Endothelial cell of umbilical vein (primary cell): ENCODE data around the gene METTL15. TPM values are rescaled to one million over a fixed set of nuclear protein-coding genes. Genes with fewer than 3 reads are reported as not detected.

ENCODE experiments used
- BruUV-seq: library from RNA; stranded (reverse); fragments of 400-500 nt; replicated peaks from 2 replicates; lab custom pipeline; 2021; lab: Mats Ljungman, UMichigan
- CTCF ChIA-PET: fragments of 300-600, 350-600 bp; sonication (Branson Sonifier 250); formaldehyde crosslinking; loops from one replicate; lab custom pipeline; 2021; ENCODE audit warnings: antibody characterized with exemption, inconsistent platforms; lab: Charles Lee
- POLR2A ChIA-PET: fragments of 300-600, 350-600 bp; sonication (Branson Sonifier 250); formaldehyde crosslinking; loops from one replicate; lab custom pipeline; 2021; ENCODE audit warnings: antibody characterized with exemption, inconsistent platforms; lab: Charles Lee
- DNase-seq: peaks from one replicate; pipeline ENCODE4 v3.0.0-alpha.2; 2011; ENCODE audit warnings: low read depth, low spot score
- FAIRE-seq: peaks from 2 replicates; lab custom pipeline; 2011; peaks lifted over from hg19 to GRCh38; lab: Jason Lieb, UNC
- H2AFZ ChIP-seq: 2 replicates; pipeline ENCODE4 v1.6.0; 2012; ENCODE audit warnings: low read depth, low read length, control low read depth, inconsistent platforms
- H3K27ac ChIP-seq: 2 replicates; pipeline ENCODE4 v1.5.1; 2011; ENCODE audit warnings: low read depth, mild to moderate bottlenecking, control low read depth, low read length, moderate library complexity; ENCODE audit not compliant: insufficient read depth
- H3K27me3 ChIP-seq, 2 experiments: 2 replicates each; pipeline versions ENCODE4 v1.6.0 to v1.6.1; 2011; ENCODE audit warnings: low read length in 2 of 2, mixed read lengths in 1 of 2; ENCODE audit not compliant: control insufficient read depth in 2 of 2, insufficient read depth in 2 of 2
- H3K36me3 ChIP-seq, 2 experiments: 2 replicates in 1 of 2; 3 replicates in 1 of 2; pipeline ENCODE4 v1.5.1; 2011; ENCODE audit warnings: low read length in 2 of 2, mild to moderate bottlenecking in 1 of 2, moderate library complexity in 1 of 2; ENCODE audit not compliant: control insufficient read depth in 2 of 2, insufficient read depth in 2 of 2; ENCODE audit errors: extremely low read depth in 1 of 2
- H3K4me1 ChIP-seq: 3 replicates; pipeline ENCODE4 v1.5.1; 2011; ENCODE audit warnings: mild to moderate bottlenecking, low read length; ENCODE audit not compliant: control insufficient read depth, insufficient read depth; ENCODE audit errors: extremely low read depth
- H3K4me2 ChIP-seq: 2 replicates; pipeline ENCODE4 v1.6.1; 2011; ENCODE audit warnings: low read length, control low read depth, mixed read lengths; ENCODE audit not compliant: insufficient read depth
- H3K4me3 ChIP-seq, 3 experiments: fragments of 200-600 bp in 1 of 3; sonication (generic), shearing (Covaris generic) in 1 of 3; replicated peaks in 1 of 3; 2 replicates each; pipeline ENCODE4 v1.5.1; 2011 to 2016; ENCODE audit warnings: control low read depth in 3 of 3, low read length in 3 of 3, mild to moderate bottlenecking in 2 of 3, inconsistent platforms in 1 of 3, low read depth in 1 of 3, moderate library complexity in 1 of 3; ENCODE audit not compliant: insufficient read depth in 1 of 3
- H3K79me2 ChIP-seq: 2 replicates; pipeline ENCODE4 v1.6.0; 2012; ENCODE audit warnings: low read length, inconsistent platforms; ENCODE audit not compliant: control insufficient read depth, insufficient read depth
- H3K9ac ChIP-seq: replicated peaks from 2 replicates; pipeline ENCODE3; 2011; ENCODE audit warnings: low read length, control low read depth; ENCODE audit not compliant: insufficient read depth; ENCODE audit errors: extremely low read depth
- H3K9me1 ChIP-seq: replicated peaks from 3 replicates; pipeline ENCODE4 v1.6.0; 2011; ENCODE audit warnings: mild to moderate bottlenecking, low read length; ENCODE audit not compliant: control insufficient read depth, insufficient read depth; ENCODE audit errors: extremely low read depth
- H3K9me3 ChIP-seq: replicated peaks from 2 replicates; pipeline ENCODE4 v1.5.1; 2012; ENCODE audit warnings: low read length, inconsistent platforms; ENCODE audit not compliant: control insufficient read depth, insufficient read depth
- H4K20me1 ChIP-seq: replicated peaks from 2 replicates; pipeline ENCODE3; 2011; ENCODE audit warnings: mild to moderate bottlenecking, low read length; ENCODE audit not compliant: control insufficient read depth, insufficient read depth; ENCODE audit errors: extremely low read depth
- EZH2 ChIP-seq: IDR thresholded peaks from 2 replicates; pipeline ENCODE4 v1.6.1; 2012; ENCODE audit warnings: borderline replicate concordance, low read depth, mild to moderate bottlenecking, moderate library complexity, low read length, inconsistent platforms; ENCODE audit not compliant: severe bottlenecking
- FOS ChIP-seq: IDR thresholded peaks from 2 replicates; pipeline ENCODE4 v1.6.1; 2011; ENCODE audit warnings: mild to moderate bottlenecking, low read length, moderate library complexity, borderline replicate concordance; ENCODE audit not compliant: insufficient read depth
- GATA2 ChIP-seq: IDR thresholded peaks from 2 replicates; pipeline ENCODE4 v1.7.0; 2011; ENCODE audit warnings: low read depth, mild to moderate bottlenecking, moderate library complexity, mixed read lengths, low read length; ENCODE audit not compliant: insufficient read length, insufficient read depth
- JUN ChIP-seq: IDR thresholded peaks from 2 replicates; pipeline ENCODE4 v1.6.1; 2011; ENCODE audit warnings: borderline replicate concordance, low read depth; ENCODE audit not compliant: insufficient read length, insufficient read depth
- MYC ChIP-seq: IDR thresholded peaks from one replicate; pipeline ENCODE4 v1.6.1; 2011; ENCODE audit warnings: mild to moderate bottlenecking, low read depth, low read length
- POLR2A ChIP-seq: IDR thresholded peaks from 2 replicates; pipeline ENCODE4 v1.6.1; 2012; ENCODE audit warnings: low read depth, mild to moderate bottlenecking, control low read depth, low read length
- POLR2AphosphoS5 ChIP-seq: IDR thresholded peaks from 2 replicates; pipeline ENCODE4 v1.6.1; 2012; ENCODE audit warnings: low read depth, mild to moderate bottlenecking, control low read depth, low read length, moderate library complexity; ENCODE audit not compliant: insufficient read depth
- dilution Hi-C: fragments of 300-500 bp; cut with MboI; formaldehyde crosslinking; loops from one replicate; pipeline ENCODE4 v1.15.0; 2019; ENCODE audit warnings: low sequenced_read_pairs; ENCODE audit not compliant: extremely low pct_ligation_motif_present
- intact Hi-C: fragments of 100-400 bp; cut with micrococcal nuclease; formaldehyde crosslinking; loops from one replicate; pipeline ENCODE4 v1.10.0; 2022
- polyA plus RNA-seq, 4 experiments: library from polyadenylated mRNA; depleted of rRNA in 3 of 4; stranded (reverse) in 3 of 4; unstranded in 1 of 4; fragments of >200 nt; gene quantifications; 2 replicates each; pipeline versions ENCODE4 v1.2.1 to v1.2.3, GENCODE V29; 2011 to 2012; ENCODE audit warnings: missing spikeins in 1 of 4
- total RNA-seq: library from RNA; stranded (reverse); gene quantifications from 2 replicates; pipeline ENCODE4 v1.2.3, GENCODE V29; 2021
- TF ChIP-seq, protein P1 (sequence below): IDR thresholded peaks from 2 replicates; pipeline ENCODE4 v1.6.1; 2011; ENCODE audit not compliant: insufficient read depth, insufficient read length
- TF ChIP-seq, protein P2 (sequence below), 2 donors: IDR thresholded peaks; 1 replicate in 1 of 2; 2 replicates in 1 of 2; pipeline ENCODE4 v1.5.1; 2011; ENCODE audit warnings: low read length in 2 of 2, mild to moderate bottlenecking in 2 of 2, moderate library complexity in 2 of 2, control low read depth in 1 of 2, inconsistent platforms in 1 of 2, low read depth in 1 of 2; ENCODE audit not compliant: insufficient read depth in 1 of 2; ENCODE audit errors: extremely low read depth in 1 of 2

The METTL15 gene
- total and polyA plus RNA-seq, 2 donors (not counting 3 experiments of a cell fraction or from before 2014, with no cell fraction given), result 3.2 to 12.1 TPM

DNA sequence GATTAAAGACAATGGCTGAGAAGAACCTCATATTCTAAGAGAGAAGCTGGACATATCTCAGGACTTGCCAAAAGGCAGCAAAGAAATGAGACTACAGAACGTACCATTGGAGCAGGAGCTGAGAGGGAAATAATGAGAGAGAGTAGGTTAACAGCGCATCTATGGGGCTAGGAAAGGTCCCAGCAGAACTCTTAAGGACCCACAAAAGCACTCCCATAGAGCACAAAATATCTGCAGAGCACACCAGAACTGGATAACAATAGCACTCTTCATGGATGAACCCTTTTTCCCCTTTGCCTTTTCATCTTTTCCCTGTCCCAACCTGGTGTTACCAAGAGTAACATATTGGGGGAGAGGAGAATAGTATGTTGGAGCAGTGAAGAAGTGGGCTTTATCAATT is 245.8 kb downstream of the METTL15 start:
- no peaks in the 10 kb centered on the region for H3K9me3 ChIP-seq
- intact Hi-C loops, result no loop called here
- no peaks in the 10 kb centered on the region for H3K9me1 ChIP-seq
- TF ChIP-seq POLR2AphosphoS5, result no peak
- no peak for TF ChIP-seq GATA2
- no peak for TF ChIP-seq JUN
- no peak for TF ChIP-seq MYC
- no peak for TF ChIP-seq FOS
- TF ChIP-seq, protein P1, sequence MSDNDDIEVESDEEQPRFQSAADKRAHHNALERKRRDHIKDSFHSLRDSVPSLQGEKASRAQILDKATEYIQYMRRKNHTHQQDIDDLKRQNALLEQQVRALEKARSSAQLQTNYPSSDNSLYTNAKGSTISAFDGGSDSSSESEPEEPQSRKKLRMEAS, result no peak
- TF ChIP-seq, protein P2, sequence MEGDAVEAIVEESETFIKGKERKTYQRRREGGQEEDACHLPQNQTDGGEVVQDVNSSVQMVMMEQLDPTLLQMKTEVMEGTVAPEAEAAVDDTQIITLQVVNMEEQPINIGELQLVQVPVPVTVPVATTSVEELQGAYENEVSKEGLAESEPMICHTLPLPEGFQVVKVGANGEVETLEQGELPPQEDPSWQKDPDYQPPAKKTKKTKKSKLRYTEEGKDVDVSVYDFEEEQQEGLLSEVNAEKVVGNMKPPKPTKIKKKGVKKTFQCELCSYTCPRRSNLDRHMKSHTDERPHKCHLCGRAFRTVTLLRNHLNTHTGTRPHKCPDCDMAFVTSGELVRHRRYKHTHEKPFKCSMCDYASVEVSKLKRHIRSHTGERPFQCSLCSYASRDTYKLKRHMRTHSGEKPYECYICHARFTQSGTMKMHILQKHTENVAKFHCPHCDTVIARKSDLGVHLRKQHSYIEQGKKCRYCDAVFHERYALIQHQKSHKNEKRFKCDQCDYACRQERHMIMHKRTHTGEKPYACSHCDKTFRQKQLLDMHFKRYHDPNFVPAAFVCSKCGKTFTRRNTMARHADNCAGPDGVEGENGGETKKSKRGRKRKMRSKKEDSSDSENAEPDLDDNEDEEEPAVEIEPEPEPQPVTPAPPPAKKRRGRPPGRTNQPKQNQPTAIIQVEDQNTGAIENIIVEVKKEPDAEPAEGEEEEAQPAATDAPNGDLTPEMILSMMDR (IDR thresholded peaks at IDR 0.05; ENCODE audit: extremely low read depth in 1 of 2, insufficient read depth in 1 of 2, low read depth in 1 of 2, low read length in 2 of 2), result no peak
- no peak for TF ChIP-seq POLR2A
- TF ChIP-seq EZH2, result no peak
- dilution Hi-C loops, result no loop called here
- no peak overlapping the region for H2AFZ ChIP-seq
- no peak overlapping the region for H3K9ac ChIP-seq
- H3K27ac ChIP-seq, result no peak overlapping the region
- no peaks in the 10 kb centered on the region for H4K20me1 ChIP-seq
- H3K79me2 ChIP-seq, result no peaks in the 10 kb centered on the region
- no peaks in the 10 kb centered on the region for H3K4me1 ChIP-seq
- BruUV-seq, result no TSS peak
- no peaks in the 10 kb centered on the region for H3K27me3 ChIP-seq
- no peak overlapping the region for H3K4me3 ChIP-seq
- H3K36me3 ChIP-seq, result no peaks in the 10 kb centered on the region
- no peak for FAIRE-seq
- H3K4me2 ChIP-seq, result no peak overlapping the region
- ChIA-PET CTCF (interaction anchor here (0.7 kb wide), 2 partner anchors 8 to 31 kb away, joined by 3 to 4 read pairs; no protein-coding TSS in a partner anchor), POLR2A (interaction anchor here (0.7 kb wide), 1 partner anchor 636 kb away, joined by 3 read pairs; no protein-coding TSS in a partner anchor)
- no peak for DNase-seq
